Measurements from ENCODE around the gene OSBP2. TPM values are rescaled to one million over a fixed set of nuclear protein-coding genes. Genes with fewer than 3 reads are reported as not detected.

Gene OSBP2
- total and polyA plus RNA-seq, 2 of the 13 experiments (the other 11 are each of a cell fraction or from before 2014, with no cell fraction given) = 5.0 to 7.7 TPM

- TF ChIP-seq DRAP1 (CRISPR knock-in tag; IDR thresholded peaks at IDR 0.05) (peak; percentile 67), JUN (CRISPR knock-in tag; IDR thresholded peaks at IDR 0.05) (peak; percentile 48; the same call in 1 of the 2 replicates), ZNF75D (CRISPR knock-in tag; IDR thresholded peaks at IDR 0.05; ENCODE audit: borderline replicate concordance) (peak; percentile 21; the same call in 1 of the 2 replicates), AKAP8 (CRISPR knock-in tag; IDR thresholded peaks at IDR 0.05) (peak; percentile 94), CREB1 (IDR thresholded peaks at IDR 0.05) (no peak), CREB1 (CRISPR knock-in tag; IDR thresholded peaks at IDR 0.05) (no peak), TGIF2 (CRISPR knock-in tag; IDR thresholded peaks at IDR 0.05) (peak; percentile 96), MAF1 (CRISPR knock-in tag; IDR thresholded peaks at IDR 0.05; ENCODE audit: borderline replicate concordance) (peak; percentile 98), ATF5 (CRISPR knock-in tag; IDR thresholded peaks at IDR 0.05; ENCODE audit: low read depth) (peak; percentile 96), ZNF724P (CRISPR knock-in tag; IDR thresholded peaks at IDR 0.05; ENCODE audit: borderline replicate concordance) (peak; percentile 97), ZNF792 (CRISPR knock-in tag; IDR thresholded peaks at IDR 0.05) (peak; percentile 99), NFIC (IDR thresholded peaks at IDR 0.05; ENCODE audit: low read length) (no peak), DNMT3B (CRISPR knock-in tag; conservative IDR thresholded peaks at IDR 0.05) (peak; percentile 95; the same call in 1 of the 2 replicates), ATF7 (IDR thresholded peaks at IDR 0.05) (no peak), ATF7 (CRISPR knock-in tag; IDR thresholded peaks at IDR 0.05) (no peak), NCOR1 (IDR thresholded peaks at IDR 0.05; ENCODE audit: borderline replicate concordance, low read length) (no peak), NR2F1 (CRISPR knock-in tag; IDR thresholded peaks at IDR 0.05) (no peak; a peak in 1 of 4 replicates), ZMYM3 (CRISPR knock-in tag; IDR thresholded peaks at IDR 0.05) (peak; percentile 69; the same call in 1 of the 2 replicates), ZNF563 (CRISPR knock-in tag; IDR thresholded peaks at IDR 0.05) (peak; percentile 98), SRSF4 (IDR thresholded peaks at IDR 0.05; ENCODE audit: low read depth, low read length, poor library complexity, severe bottlenecking) (no peak), SMYD3 (CRISPR knock-in tag; IDR thresholded peaks at IDR 0.05) (peak; percentile 95), ZNF235 (CRISPR knock-in tag; IDR thresholded peaks at IDR 0.05; ENCODE audit: borderline replicate concordance) (peak; percentile 99), EED (CRISPR knock-in tag; IDR thresholded peaks at IDR 0.05) (peak; percentile 89; the same call in 1 of the 2 replicates), SETDB1 (CRISPR knock-in tag; IDR thresholded peaks at IDR 0.05; ENCODE audit: borderline replicate concordance) (no peak), MIXL1 (CRISPR knock-in tag; IDR thresholded peaks at IDR 0.05) (peak; percentile 90), KDM5A (IDR thresholded peaks at IDR 0.05; ENCODE audit: borderline replicate concordance, low read length) (no peak), ZSCAN20 (CRISPR knock-in tag; IDR thresholded peaks at IDR 0.05; ENCODE audit: borderline replicate concordance) (peak; percentile 99), TOE1 (CRISPR knock-in tag; IDR thresholded peaks at IDR 0.05) (peak; percentile 89; the same call in 1 of the 2 replicates), MED1 (CRISPR knock-in tag; IDR thresholded peaks at IDR 0.05) (peak; percentile 87), YY1 (IDR thresholded peaks at IDR 0.05; ENCODE audit: insufficient read depth, insufficient replicate concordance, low read depth, low read length) (peak; percentile 56), KLF15 (CRISPR knock-in tag; IDR thresholded peaks at IDR 0.05; ENCODE audit: borderline replicate concordance) (peak; percentile 93), YEATS4 (CRISPR knock-in tag; IDR thresholded peaks at IDR 0.05; ENCODE audit: borderline replicate concordance) (peak; percentile 84; the same call in 1 of the 2 replicates)
Measured at GRCh38 chr22:30802202-30803166, 107.8 kb downstream of the OSBP2 start (continued).
